Prostate gland (tissue), 2 donors: ENCODE data around the gene FKBP3. TPM values are rescaled to one million over a fixed set of nuclear protein-coding genes. Genes with fewer than 3 reads are reported as not detected.

ENCODE experiments used
- DNase-seq: peaks from one replicate; pipeline ENCODE4 v3.0.0-alpha.2; 2019; ENCODE audit warnings: low spot score
- H3K27ac ChIP-seq, 2 donors: fragments of 200-600 bp; sonication (generic); 2 replicates each; pipeline ENCODE4 v1.5.1; 2017 to 2019
- H3K27me3 ChIP-seq: fragments of 200-600 bp; sonication (generic); replicated peaks from 2 replicates; pipeline ENCODE4 v1.5.1; 2019; ENCODE audit not compliant: insufficient read depth
- H3K36me3 ChIP-seq, 2 donors: fragments of 200-600 bp; sonication (generic); 1 replicate in 1 of 2; 2 replicates in 1 of 2; pipeline versions ENCODE4 v1.5.1 to v1.8.1; 2017 to 2019
- H3K4me1 ChIP-seq: fragments of 200-600 bp; sonication (generic); replicated peaks from 2 replicates; pipeline ENCODE4 v1.5.1; 2019
- H3K4me3 ChIP-seq, 2 donors: fragments of 200-600 bp; sonication (generic); 2 replicates each; pipeline ENCODE4 v1.5.1; 2017 to 2019
- H3K9me3 ChIP-seq: fragments of 200-600 bp; sonication (generic); 2 replicates; pipeline ENCODE4 v1.5.1; 2017
- POLR2A ChIP-seq: fragments of 450-650 bp; IDR thresholded peaks from one replicate; pipeline ENCODE4 v1.6.1; 2016; ENCODE audit warnings: antibody characterized with exemption, mild to moderate bottlenecking
- POLR2AphosphoS5 ChIP-seq: sonication (generic); formaldehyde crosslinking; IDR thresholded peaks from one replicate; pipeline ENCODE4 v1.6.1; 2017; ENCODE audit warnings: antibody characterized with exemption
- WGBS: methylation state at CpG from one replicate; pipeline ENCODE4 v1.1.5; 2018; 5-methylcytosine and 5-hydroxymethylcytosine counted together
- intact Hi-C: fragments of 100-400 bp; cut with DNase I; formaldehyde crosslinking; loops from one replicate; pipeline ENCODE4 v1.14.2; 2022
- small RNA-seq, 2 donors: library from RNA; depleted of rRNA; stranded (forward); fragments of <200 nt; gene quantifications; one replicate each; pipeline ENCODE3, GENCODE V24; 2016
- total RNA-seq, 2 donors: library from RNA; depleted of rRNA; stranded (reverse); fragments of >200 nt; gene quantifications; one replicate each; pipeline ENCODE4 v1.1.0, GENCODE V29; 2016
- TF ChIP-seq, protein P1 (sequence below), 4 experiments: fragments of 200-600 bp in 2 of 4; fragments of 450-650 bp in 2 of 4; sonication (generic) in 2 of 4; IDR thresholded peaks; 1 replicate in 3 of 4; 2 replicates in 1 of 4; pipeline ENCODE4 v1.5.1; 2016 to 2019; ENCODE audit warnings: antibody characterized with exemption in 4 of 4, mild to moderate bottlenecking in 2 of 4, moderate library complexity in 2 of 4

Gene FKBP3
- total RNA-seq, 2 donors from 2014 or later, result 40.4 to 46.7 TPM

DNA sequence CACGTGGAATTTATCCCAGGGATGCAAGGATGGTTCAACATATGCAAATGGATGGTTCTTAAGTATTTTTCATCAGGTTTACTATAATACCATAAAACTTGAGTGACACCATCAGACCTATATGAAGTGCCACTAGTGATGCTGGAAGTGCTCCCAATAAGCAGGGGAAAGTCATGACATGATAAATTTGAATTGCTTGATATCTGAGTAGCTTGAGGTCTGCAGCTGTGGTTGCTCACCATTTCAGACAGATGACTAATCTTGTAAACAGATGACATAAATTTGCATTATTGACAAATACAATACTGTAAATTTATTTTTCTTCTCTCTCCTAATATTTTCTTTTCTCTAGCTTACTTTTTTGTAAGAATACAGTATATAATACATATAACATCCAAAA lies 64.1 kb downstream of the FKBP3 start:
- H3K27ac ChIP-seq, result no peak overlapping the region
- H3K4me3 ChIP-seq, result no peak overlapping the region
- DNase-seq, result no peak
- H3K9me3 ChIP-seq, result no peaks in the 10 kb centered on the region
- TF ChIP-seq POLR2A, result no peak
- no peak for TF ChIP-seq POLR2AphosphoS5
- TF ChIP-seq, protein P1, sequence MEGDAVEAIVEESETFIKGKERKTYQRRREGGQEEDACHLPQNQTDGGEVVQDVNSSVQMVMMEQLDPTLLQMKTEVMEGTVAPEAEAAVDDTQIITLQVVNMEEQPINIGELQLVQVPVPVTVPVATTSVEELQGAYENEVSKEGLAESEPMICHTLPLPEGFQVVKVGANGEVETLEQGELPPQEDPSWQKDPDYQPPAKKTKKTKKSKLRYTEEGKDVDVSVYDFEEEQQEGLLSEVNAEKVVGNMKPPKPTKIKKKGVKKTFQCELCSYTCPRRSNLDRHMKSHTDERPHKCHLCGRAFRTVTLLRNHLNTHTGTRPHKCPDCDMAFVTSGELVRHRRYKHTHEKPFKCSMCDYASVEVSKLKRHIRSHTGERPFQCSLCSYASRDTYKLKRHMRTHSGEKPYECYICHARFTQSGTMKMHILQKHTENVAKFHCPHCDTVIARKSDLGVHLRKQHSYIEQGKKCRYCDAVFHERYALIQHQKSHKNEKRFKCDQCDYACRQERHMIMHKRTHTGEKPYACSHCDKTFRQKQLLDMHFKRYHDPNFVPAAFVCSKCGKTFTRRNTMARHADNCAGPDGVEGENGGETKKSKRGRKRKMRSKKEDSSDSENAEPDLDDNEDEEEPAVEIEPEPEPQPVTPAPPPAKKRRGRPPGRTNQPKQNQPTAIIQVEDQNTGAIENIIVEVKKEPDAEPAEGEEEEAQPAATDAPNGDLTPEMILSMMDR (IDR thresholded peaks at IDR 0.05), result no peak
- no peaks in the 10 kb centered on the region for H3K4me1 ChIP-seq
- intact Hi-C loops, result no loop called here
- no peaks in the 10 kb centered on the region for H3K36me3 ChIP-seq
- WGBS, result 100% methylated on average over 1 of the region's 1 CpG
- H3K27me3 ChIP-seq, result no peaks in the 10 kb centered on the region

DNA sequence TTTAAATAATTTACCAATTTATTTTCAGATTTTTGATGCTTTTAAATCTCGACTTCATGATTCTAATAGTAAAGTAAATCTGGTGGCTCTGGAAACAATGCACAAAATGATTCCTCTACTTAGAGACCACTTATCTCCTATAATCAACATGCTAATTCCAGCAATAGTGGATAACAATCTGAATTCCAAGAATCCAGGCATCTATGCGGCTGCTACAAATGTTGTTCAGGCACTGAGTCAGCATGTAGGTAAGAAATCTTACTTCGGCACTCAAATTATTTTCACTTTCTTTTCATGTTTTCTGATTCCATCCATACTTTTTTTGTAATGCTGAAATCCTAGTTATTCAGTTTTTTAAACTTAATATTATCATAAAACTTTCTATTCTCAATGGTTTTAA lies 65.9 kb downstream of the FKBP3 start:
- no peak for DNase-seq
- no peaks in the 10 kb centered on the region for H3K9me3 ChIP-seq
- no peaks in the 10 kb centered on the region for H3K4me1 ChIP-seq
- TF ChIP-seq POLR2AphosphoS5, result no peak
- TF ChIP-seq POLR2A, result no peak
- TF ChIP-seq, protein P1 (IDR thresholded peaks at IDR 0.05), result no peak
- intact Hi-C loops, result no loop called here
- H3K4me3 ChIP-seq, result no peak overlapping the region
- no peaks in the 10 kb centered on the region for H3K27me3 ChIP-seq
- WGBS, result 92% methylated on average over 3 of the region's 3 CpGs
- no peak overlapping the region for H3K27ac ChIP-seq
- H3K36me3 ChIP-seq, result no peaks in the 10 kb centered on the region

DNA sequence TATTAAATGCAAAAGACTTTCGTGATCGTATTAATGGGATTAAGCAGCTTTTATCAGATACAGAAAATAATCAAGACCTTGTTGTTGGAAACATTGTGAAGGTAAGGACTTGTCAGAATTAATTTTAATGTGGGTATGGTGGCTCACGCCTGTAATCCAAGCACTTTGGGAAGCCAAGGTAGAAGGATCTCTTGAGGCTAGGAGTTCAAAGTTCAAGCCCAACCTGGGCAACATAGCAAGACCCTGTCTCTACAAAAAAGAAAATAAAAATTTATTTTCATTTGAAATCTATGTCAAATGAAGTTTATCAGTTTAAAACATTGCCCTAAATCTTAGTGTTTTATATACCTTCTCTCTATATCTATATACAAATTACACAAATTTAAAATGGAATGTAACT lies 67.6 kb downstream of the FKBP3 start:
- 97% methylated on average over 3 of the region's 3 CpGs for WGBS
- TF ChIP-seq POLR2A, result no peak
- no peak for TF ChIP-seq POLR2AphosphoS5
- TF ChIP-seq, protein P1 (IDR thresholded peaks at IDR 0.05), result no peak
- DNase-seq, result no peak
- Histone ChIP-seq H3K9me3 (no peaks in the 10 kb centered on the region), H3K4me3 (no peak overlapping the region), H3K4me1 (no peaks in the 10 kb centered on the region), H3K36me3 (no peaks in the 10 kb centered on the region), H3K27ac (no peak overlapping the region), H3K27me3 (no peaks in the 10 kb centered on the region)
- intact Hi-C loops, result no loop called here

DNA sequence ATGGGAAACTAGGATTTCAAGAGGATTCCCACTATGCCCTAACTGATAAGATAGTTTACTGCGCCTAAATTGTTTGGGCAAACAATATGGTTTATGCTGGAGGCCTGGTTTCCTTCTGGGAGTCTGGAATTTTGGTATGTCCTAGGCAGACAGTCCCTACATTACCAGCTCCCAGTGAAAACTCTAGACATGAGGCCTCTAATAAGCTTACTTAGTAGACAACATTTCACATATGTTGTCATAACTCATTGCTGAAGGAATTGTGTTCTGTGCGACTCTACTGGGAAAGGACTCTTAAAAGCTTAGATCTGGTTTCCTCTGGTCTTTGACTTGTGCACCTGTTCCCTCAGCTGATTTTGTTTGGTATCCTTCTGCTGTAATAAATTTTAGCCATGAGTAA lies 68.3 kb downstream of the FKBP3 start:
- Histone ChIP-seq H3K9me3 (no peaks in the 10 kb centered on the region), H3K27me3 (no peaks in the 10 kb centered on the region), H3K4me3 (no peak overlapping the region), H3K4me1 (no peaks in the 10 kb centered on the region), H3K36me3 (no peaks in the 10 kb centered on the region), H3K27ac (no peak overlapping the region)
- WGBS, result 81% methylated on average over 2 of the region's 2 CpGs
- DNase-seq, result no peak
- intact Hi-C loops, result no loop called here
- no peak for TF ChIP-seq POLR2AphosphoS5
- no peak for TF ChIP-seq POLR2A
- TF ChIP-seq, protein P1 (IDR thresholded peaks at IDR 0.05), result no peak

Small RNA genes within 50 kb of the gene (small RNA-seq; reads per million reads assigned to genes)
- gene RF00151 (0 to 0.09 reads per million in 2 donors), gene SNORD127 (6,878 to 7,536 reads per million in 2 donors)

Other genes starting within 250 kb of the FKBP3 start
- gene KLHL28, start 172.5 kb downstream of the FKBP3 start, total RNA-seq, result 1 to 10 TPM; 7.4 to 9.7 TPM
- 10 to 100 TPM; 17.9 to 26.8 TPM for gene TOGARAM1, start 172.3 kb downstream of the FKBP3 start, total RNA-seq
- gene PRPF39, start 50.4 kb downstream of the FKBP3 start, total RNA-seq, result 10 to 100 TPM; 30.3 to 47.1 TPM
- gene FANCM, start 1.4 kb upstream of the FKBP3 start, total RNA-seq, result 10 to 100 TPM; 11.9 to 13.5 TPM
- gene MIS18BP1, start 118.7 kb upstream of the FKBP3 start, total RNA-seq, result 10 to 100 TPM; 23.3 to 46.7 TPM